Thoracic aorta (tissue), 2 donors: ENCODE data around the gene CKS1B. TPM values are rescaled to one million over a fixed set of nuclear protein-coding genes. Genes with fewer than 3 reads are reported as not detected.

Experiments
- ATAC-seq: fragments of 150-250 bp; one replicate; pipeline ENCODE4 v1.8.0; 2017; ENCODE audit warnings: low read depth; ENCODE audit not compliant: insufficient number of reproducible peaks, low FRiP score
- DNase-seq: peaks from one replicate; pipeline ENCODE4 v3.0.0-alpha.2; 2020; ENCODE audit warnings: low spot score
- H3K27ac ChIP-seq, 2 donors: fragments of 200-600 bp; sonication (generic); 1 replicate in 1 of 2; 2 replicates in 1 of 2; pipeline ENCODE4 v1.5.1; 2016; ENCODE audit warnings: mild to moderate bottlenecking in 2 of 2, moderate library complexity in 2 of 2
- H3K27me3 ChIP-seq: fragments of 200-600 bp; sonication (generic); replicated peaks from 2 replicates; pipeline ENCODE4 v1.6.0; 2016; ENCODE audit warnings: mild to moderate bottlenecking; ENCODE audit not compliant: insufficient read depth
- H3K36me3 ChIP-seq: fragments of 200-600 bp; sonication (generic); one replicate; pipeline ENCODE4 v1.5.1; 2016
- H3K4me1 ChIP-seq, 2 donors: fragments of 200-600 bp; sonication (generic); 1 replicate in 1 of 2; 2 replicates in 1 of 2; pipeline versions ENCODE4 v1.5.1 to v1.6.0; 2016; ENCODE audit warnings: low read depth in 2 of 2, mild to moderate bottlenecking in 1 of 2; ENCODE audit not compliant: control insufficient read depth in 1 of 2
- H3K4me3 ChIP-seq: fragments of 200-600 bp; sonication (generic); 2 replicates; pipeline ENCODE4 v1.5.1; 2016; ENCODE audit warnings: mild to moderate bottlenecking
- H3K9me3 ChIP-seq: fragments of 200-600 bp; sonication (generic); 2 replicates; pipeline ENCODE4 v1.5.1; 2016
- CTCF ChIP-seq: fragments of 200-600 bp; sonication (generic); IDR thresholded peaks from one replicate; pipeline ENCODE4 v1.5.1; 2019; ENCODE audit warnings: antibody characterized with exemption
- total RNA-seq, 2 donors: library from RNA; depleted of rRNA; stranded (reverse); fragments of >200 nt; gene quantifications; one replicate each; pipeline versions ENCODE4 v1.1.0 to v1.2.3, GENCODE V29; 2016

Gene CKS1B
- total RNA-seq, 2 donors from 2014 or later: 13.5 to 23.7 TPM

GRCh38 chr1:154989195-154989860 is 14.8 kb downstream of the CKS1B start:
- Histone ChIP-seq H3K4me3 (no peak overlapping the region), H3K27me3 (no peaks in the 10 kb centered on the region), H3K9me3 (no peaks in the 10 kb centered on the region), H3K36me3 (peaks cover 17% of the 10 kb centered on the region), H3K27ac (no peak overlapping the region), H3K4me1 (peaks cover 0 to under 1% of the 10 kb centered on the region in 2 donors)
- ATAC-seq: no peak
- no peak for TF ChIP-seq CTCF
- no peak for DNase-seq

GRCh38 chr1:154990276-154990675 is 15.8 kb downstream of the CKS1B start:
- peaks cover 17% of the 10 kb centered on the region for H3K36me3 ChIP-seq
- H3K27me3 ChIP-seq: no peaks in the 10 kb centered on the region
- DNase-seq: no peak
- no peak overlapping the region for H3K4me3 ChIP-seq
- no peaks in the 10 kb centered on the region for H3K4me1 ChIP-seq
- no peak for ATAC-seq
- no peak overlapping the region for H3K27ac ChIP-seq
- TF ChIP-seq CTCF: no peak
- H3K9me3 ChIP-seq: no peaks in the 10 kb centered on the region

GRCh38 chr1:154992721-154993571 is 18.5 kb downstream of the CKS1B start:
- Histone ChIP-seq H3K27me3 (no peaks in the 10 kb centered on the region), H3K4me1 (no peaks in the 10 kb centered on the region), H3K4me3 (no peak overlapping the region), H3K9me3 (no peaks in the 10 kb centered on the region), H3K36me3 (peaks cover 10% of the 10 kb centered on the region), H3K27ac (no peak overlapping the region)
- TF ChIP-seq CTCF: no peak
- ATAC-seq (no peak), DNase-seq (no peak)

- H3K27me3 ChIP-seq: no peaks in the 10 kb centered on the region
- no peaks in the 10 kb centered on the region for H3K9me3 ChIP-seq
- peaks cover 0 to 1% of the 10 kb centered on the region in 2 donors for H3K4me1 ChIP-seq
- ATAC-seq (no peak), DNase-seq (no peak)
- no peak within 1 kb of the TSS for H3K27ac ChIP-seq
- no peak for TF ChIP-seq CTCF
- H3K4me3 ChIP-seq: no peak within 1 kb of the TSS
- H3K36me3 ChIP-seq: peaks cover 6% of the 10 kb centered on the region
Observed at GRCh38 chr1:154993572-154994268, 19.2 kb downstream of the CKS1B start, which contains the start of gene LENEP. Gene LENEP (plus strand): TSS chr1:154993586. CDS start chr1:154993608, 22 bp downstream.

GRCh38 chr1:154994269-154994587 is 19.7 kb downstream of the CKS1B start:
- Histone ChIP-seq H3K9me3 (no peaks in the 10 kb centered on the region), H3K4me3 (no peak overlapping the region), H3K36me3 (peaks cover 6% of the 10 kb centered on the region), H3K27ac (no peak overlapping the region), H3K4me1 (peaks cover 3 to 6% of the 10 kb centered on the region in 2 donors), H3K27me3 (no peaks in the 10 kb centered on the region)
- no peak for ATAC-seq
- no peak for DNase-seq
- no peak for TF ChIP-seq CTCF
